Measurements from ENCODE around the gene HTRA3. TPM values are rescaled to one million over a fixed set of nuclear protein-coding genes. Genes with fewer than 3 reads are reported as not detected.

Gene HTRA3
- total RNA-seq, 1 experiment from 2014 or later = 2.3 TPM

- no peak for ATAC-seq
- no peaks in the 10 kb centered on the region for H3K4me1 Mint-ChIP-seq
- no peak for DNase-seq (ENCODE audit: low spot score)
- no peaks in the 10 kb centered on the region for H3K27me3 Mint-ChIP-seq (ENCODE audit: low read depth)
- H3K27ac Mint-ChIP-seq = no peak overlapping the region
- POLR2A ChIA-PET = no interaction called here
- H3K9me3 Mint-ChIP-seq = no peaks in the 10 kb centered on the region
- H3K4me3 Mint-ChIP-seq = no peak overlapping the region
- CTCF ChIA-PET = interaction anchor here (1.1 to 1.5 kb wide), 2 partner anchors 16 to 106 kb away, joined by 5 to 7 read pairs; no protein-coding TSS in a partner anchor
- TF ChIP-seq MYBL2 (CRISPR knock-in tag; IDR thresholded peaks at IDR 0.05) (no peak), STAT6 (CRISPR knock-in tag; conservative IDR thresholded peaks at IDR 0.05; ENCODE audit: low read depth) (no peak), RELA (CRISPR knock-in tag; IDR thresholded peaks at IDR 0.05; ENCODE audit: borderline replicate concordance) (no peak), GABPB1 (CRISPR knock-in tag; IDR thresholded peaks at IDR 0.05) (no peak), OVOL2 (CRISPR knock-in tag; IDR thresholded peaks at IDR 0.05; ENCODE audit: borderline replicate concordance) (no peak), FOXJ3 (CRISPR knock-in tag; IDR thresholded peaks at IDR 0.05; ENCODE audit: borderline replicate concordance) (no peak), ZBTB43 (CRISPR knock-in tag; IDR thresholded peaks at IDR 0.05) (no peak), ATF1 (CRISPR knock-in tag; IDR thresholded peaks at IDR 0.05) (no peak), ZBTB21 (CRISPR knock-in tag; IDR thresholded peaks at IDR 0.05; ENCODE audit: borderline replicate concordance) (no peak), HMGXB4 (CRISPR knock-in tag; IDR thresholded peaks at IDR 0.05) (no peak), ZNF232 (CRISPR knock-in tag; IDR thresholded peaks at IDR 0.05) (no peak), ETV6 (CRISPR knock-in tag; IDR thresholded peaks at IDR 0.05) (no peak), AR (CRISPR knock-in tag; IDR thresholded peaks at IDR 0.05) (no peak)
- no peaks in the 10 kb centered on the region for H3K36me3 Mint-ChIP-seq
Measured at GRCh38 chr4:8282742-8283141, 13.2 kb downstream of the HTRA3 start.

GRCh38 chr4:8283161-8283560 is 13.6 kb downstream of the HTRA3 start:
- Mint-ChIP-seq H3K4me1 (no peaks in the 10 kb centered on the region), H3K36me3 (no peaks in the 10 kb centered on the region), H3K27me3 (ENCODE audit: low read depth) (no peaks in the 10 kb centered on the region), H3K27ac (no peak overlapping the region), H3K9me3 (no peaks in the 10 kb centered on the region), H3K4me3 (no peak overlapping the region)
- ATAC-seq (no peak), DNase-seq (ENCODE audit: low spot score) (no peak)
- ChIA-PET CTCF (interaction anchor here (1.5 kb wide), 1 partner anchor 16 kb away, joined by 7 read pairs; no protein-coding TSS in a partner anchor), POLR2A (no interaction called here)
- TF ChIP-seq TEAD1 (CRISPR knock-in tag; IDR thresholded peaks at IDR 0.05) (no peak), FOXP1 (CRISPR knock-in tag; IDR thresholded peaks at IDR 0.05; ENCODE audit: borderline replicate concordance) (no peak), GTF2I (CRISPR knock-in tag; conservative IDR thresholded peaks at IDR 0.05) (no peak), SMAD3 (CRISPR knock-in tag; IDR thresholded peaks at IDR 0.05; ENCODE audit: borderline replicate concordance) (no peak), RORB (CRISPR knock-in tag; IDR thresholded peaks at IDR 0.05) (no peak)
